NCI-H2081 treated with DMSO at 0.1 percent for 48 hours (cell line): Measurements from ENCODE around the gene PHLDB2.
"Not testable (repeated sequence)": the region's sequence is repeated elsewhere in the genome, so short reads cannot be mapped to it uniquely, and the experiment has no call there.

Experiments
- DNase-seq: peaks from one replicate; lab custom pipeline; 2025; lab: John Stamatoyannopoulos, UW

PHLDB2 gene

DNA sequence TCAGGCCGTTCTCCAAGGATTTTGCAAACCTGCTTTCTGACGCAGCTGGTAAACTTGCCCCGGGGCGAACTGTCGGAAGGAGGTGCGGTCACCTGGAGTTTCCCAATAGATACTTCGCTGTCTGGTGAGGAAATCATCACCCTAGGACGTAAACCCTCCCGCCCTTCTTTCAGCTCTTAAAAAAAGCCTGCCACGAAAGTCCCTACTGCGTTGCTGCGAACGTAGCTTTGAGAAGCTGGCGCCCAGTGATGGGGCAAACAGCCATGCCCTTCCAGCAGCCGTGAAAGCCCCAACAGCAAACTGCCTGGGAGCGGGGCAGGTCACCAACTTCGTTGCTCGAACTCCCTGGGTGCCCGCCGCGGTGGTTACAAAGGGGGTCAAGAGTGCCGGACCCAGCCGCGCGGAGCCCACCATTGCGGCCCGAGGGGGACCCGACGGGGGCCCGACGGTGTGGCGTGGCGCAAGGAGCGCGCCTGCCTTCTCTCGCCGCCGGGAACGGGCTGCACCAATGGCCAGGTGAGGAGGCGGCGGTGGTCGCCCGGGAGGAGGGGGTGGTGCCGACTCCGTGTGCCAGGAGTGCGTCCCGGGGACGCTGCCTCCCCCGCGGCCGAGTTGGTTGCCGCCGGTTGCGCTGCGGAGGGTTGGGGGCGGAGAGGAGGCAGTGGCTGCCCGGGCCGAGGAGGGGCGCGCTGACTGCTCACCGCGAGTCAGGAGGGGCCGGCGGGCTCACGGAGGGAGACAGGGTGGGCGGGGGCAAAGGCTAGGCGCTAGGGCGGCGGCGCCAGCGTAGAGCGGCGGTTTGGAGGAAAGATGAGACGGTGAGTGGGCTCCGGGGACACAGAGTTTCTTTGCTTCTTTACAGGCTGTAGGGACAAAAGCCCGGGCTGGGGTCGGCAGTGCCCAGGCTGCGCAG is at the start of gene PHLDB2:
PHLDB2 (plus strand) TSS at position 205 of the 913 bp plus-strand sequence. CDS start 24,813 bp downstream, outside the sequence.
- DNase-seq = no peak

DNA sequence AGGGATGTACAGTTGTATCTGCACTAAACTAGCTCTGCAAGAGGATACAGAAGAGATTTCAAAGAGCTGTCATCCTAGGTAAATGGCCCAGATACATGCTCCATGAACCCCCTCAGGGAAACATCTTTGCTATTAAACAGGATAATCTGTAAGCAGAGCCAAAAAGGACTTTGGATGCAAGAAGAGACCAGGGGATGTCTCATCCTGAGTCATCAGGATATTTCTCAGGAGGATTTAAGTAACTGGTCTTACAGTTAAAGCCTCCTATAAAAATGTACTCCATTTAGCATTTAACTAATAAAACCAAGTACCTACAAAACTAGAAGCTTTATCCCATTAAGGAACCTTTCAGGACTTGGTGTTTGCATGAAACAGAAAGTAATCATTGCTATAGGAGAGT is 48.2 kb upstream of the PHLDB2 start:
- no peak for DNase-seq

DNA sequence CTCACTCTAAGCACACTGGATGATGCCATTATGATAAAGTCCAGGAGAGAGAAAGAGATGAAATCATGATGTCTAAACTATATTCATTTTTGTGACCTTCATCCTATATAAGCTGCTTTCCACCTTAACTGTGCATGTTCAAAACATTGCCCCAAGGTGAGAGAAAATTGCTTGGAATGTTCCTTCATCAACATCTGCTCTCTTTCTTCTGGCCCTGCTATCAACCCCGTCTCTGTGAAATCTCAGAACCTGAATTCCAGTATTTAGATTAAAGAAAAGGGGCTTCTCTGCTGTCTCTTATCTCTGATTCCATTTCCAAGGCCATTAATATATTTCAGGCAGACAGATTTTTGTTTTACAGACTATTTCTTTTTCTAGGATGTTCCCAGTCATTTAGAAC is 47.3 kb upstream of the PHLDB2 start:
- DNase-seq = no peak

DNA sequence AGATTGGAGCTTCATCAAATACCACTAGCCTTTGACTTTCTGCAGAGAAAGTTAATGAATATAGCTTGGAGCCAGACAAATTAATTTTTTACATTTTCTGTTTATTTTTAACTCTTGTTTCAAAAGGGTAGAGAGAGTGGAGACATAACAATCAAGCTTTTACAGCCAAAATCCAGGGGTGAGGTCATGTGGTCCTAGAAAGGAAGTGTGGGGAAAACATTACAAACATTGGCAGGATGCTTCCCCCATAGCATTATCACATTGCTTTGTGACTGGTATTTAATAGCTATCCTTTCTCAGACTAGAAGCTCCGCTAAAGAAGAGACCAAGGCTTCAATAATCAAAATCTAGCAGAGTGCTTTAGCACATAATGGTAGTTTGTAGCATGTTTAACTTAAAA is 46.4 kb upstream of the PHLDB2 start:
- no peak for DNase-seq

DNA sequence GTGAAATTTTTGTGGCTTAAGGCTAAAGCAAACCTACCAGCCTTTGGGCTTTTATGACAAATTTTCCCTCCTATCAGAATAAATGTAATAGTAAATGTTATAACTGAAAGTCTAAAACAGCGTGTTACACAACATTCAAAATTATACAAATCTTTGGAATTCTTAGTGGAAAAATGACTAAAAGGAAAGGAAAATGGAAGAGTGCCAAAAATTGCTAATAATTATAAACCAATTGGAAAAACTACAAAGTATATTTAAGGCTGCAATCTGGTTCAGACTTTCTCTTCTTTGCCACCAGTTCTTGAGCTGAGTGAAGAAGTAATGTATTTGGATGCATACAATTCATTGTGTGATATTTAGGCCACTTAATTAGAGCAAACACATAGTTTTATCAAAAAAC is 45.6 kb upstream of the PHLDB2 start:
- DNase-seq = no peak

DNA sequence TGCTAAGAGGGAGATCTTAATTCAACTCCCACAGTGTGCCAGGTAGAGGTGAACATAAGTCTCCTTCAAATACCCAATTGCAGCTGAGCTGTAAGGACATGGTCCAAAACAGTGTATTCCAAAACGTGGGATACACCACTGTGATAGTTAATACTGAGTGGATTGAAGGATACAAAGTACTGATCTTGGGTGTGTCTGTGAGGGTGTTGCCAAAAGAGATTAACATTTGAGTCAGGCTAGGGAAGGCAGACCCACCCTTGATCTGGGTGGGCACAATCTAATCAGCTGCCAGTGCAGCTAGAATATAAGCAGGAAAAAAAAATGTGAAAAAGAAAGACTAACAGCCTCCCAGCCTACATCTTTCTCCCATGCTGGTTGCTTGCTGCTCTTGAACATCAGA is 45.1 kb upstream of the PHLDB2 start:
- no peak for DNase-seq

DNA sequence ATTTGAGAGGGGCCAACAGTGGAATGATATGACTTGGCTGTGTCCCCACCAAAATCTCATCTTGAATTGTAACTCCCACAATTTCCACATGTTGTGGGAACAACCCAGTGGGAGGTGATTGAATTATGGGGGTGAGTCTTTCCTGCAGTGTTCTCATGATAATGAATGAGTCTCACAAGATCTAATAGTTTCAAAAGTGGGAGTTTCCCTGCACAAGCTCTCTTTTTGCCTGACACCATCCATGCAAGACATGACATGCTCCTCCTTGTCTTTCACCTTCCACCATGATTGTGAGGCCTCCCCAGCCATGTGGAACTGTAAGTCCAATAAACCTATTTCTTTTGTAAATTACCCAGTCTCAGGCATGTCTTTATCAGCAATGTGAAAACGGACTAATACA is 42.3 kb upstream of the PHLDB2 start:
- not testable (repeated sequence) for DNase-seq

DNA sequence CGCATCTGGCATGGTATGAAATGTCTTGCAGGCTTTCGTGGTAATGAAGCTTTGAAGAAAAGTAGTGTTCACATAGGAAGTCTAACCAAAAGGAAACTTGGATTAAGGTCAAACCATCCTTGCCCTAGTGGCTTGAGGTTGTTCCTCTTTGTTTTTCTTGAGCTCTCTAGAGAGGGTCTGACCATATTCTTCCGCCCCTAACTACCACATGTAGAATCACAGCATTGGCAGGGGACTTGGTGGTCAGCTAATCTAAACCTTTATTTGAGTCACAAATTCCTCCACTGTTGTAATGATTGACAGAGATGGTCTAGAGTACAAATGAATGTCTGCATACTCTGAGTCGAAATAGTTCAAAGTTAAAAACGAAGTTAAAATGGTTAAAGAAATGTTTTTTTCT is 39.1 kb upstream of the PHLDB2 start:
- DNase-seq = no peak

DNA sequence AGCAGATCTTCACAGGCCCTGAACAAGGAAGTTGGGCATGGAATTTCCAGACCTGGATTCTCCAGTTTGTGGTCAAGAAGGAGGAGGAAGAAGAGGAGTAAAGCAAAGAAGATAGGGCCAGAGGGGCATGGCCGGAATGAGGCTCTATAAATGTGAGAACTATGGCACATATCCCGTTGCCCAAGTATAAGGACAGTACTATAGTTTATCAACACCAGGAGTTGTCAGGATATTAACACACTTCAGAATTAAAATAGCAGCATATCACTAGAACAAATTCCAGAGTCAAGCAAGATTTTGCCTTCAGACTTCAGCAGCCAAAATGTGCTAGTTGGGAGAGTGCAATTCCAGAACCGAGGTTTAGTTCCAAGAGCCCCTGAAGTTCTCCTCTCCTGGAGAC is 38.4 kb upstream of the PHLDB2 start:
- DNase-seq = no peak

DNA sequence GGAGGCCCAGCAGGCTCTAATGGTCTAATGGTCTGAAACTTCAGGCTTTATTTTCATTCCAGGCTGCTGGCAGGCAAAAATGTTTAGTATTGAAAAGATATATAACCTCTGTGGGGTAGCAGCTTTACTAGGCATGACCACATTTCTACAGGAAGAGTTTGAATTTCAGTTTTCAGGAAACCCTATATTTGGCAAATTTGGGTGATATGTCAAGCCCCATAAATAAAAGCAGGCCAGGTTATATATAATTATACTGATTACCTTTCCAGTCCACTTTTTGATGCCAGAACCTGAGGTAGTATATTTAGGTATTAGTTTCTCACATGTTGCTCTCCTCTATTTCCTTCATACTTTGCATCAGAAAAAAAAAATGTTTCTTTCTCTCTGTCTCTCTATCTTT is 37.2 kb upstream of the PHLDB2 start:
- no peak for DNase-seq

DNA sequence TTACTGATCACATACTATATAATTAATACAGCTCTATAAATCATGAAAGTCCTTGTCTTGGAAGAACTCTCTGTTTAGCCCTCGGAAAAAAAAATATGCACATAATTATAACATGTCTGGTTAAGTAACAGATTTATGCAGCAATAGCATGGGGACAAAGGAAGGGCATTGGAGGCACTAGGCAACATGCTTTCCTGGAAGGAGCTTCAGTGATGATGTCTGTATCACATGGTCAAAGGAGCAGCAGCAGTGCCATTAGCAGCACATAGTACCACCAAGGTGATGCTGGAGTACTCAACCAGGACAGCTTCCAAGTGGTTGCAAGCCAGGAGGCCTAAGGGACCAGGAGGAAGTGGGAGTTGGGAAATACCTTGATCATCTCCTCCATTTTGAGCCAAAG is 36.3 kb upstream of the PHLDB2 start:
- DNase-seq = no peak

DNA sequence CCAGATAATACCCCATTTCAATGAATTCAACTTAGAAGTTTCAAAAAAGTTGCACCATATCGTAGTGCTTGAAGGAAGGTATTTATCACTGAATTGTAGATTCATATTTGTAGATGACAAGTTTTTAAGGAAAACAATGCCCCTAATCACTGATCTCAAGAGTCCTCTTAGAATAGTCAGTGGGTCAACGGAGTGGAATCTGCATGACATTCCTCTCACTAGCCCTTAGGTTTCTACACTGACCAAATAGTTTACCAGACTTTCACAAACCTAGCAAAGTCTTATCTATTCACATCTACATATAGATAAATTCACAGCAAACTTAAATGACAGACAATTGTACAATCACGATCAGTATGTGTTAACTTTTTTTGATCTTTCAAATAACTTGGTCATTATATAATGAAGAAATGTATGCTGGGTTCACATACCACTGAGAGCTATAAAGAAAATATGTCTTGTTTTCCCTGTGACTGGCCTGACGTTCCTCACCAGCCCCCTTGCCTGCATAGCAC is 35.7 kb upstream of the PHLDB2 start:
- DNase-seq = no peak

DNA sequence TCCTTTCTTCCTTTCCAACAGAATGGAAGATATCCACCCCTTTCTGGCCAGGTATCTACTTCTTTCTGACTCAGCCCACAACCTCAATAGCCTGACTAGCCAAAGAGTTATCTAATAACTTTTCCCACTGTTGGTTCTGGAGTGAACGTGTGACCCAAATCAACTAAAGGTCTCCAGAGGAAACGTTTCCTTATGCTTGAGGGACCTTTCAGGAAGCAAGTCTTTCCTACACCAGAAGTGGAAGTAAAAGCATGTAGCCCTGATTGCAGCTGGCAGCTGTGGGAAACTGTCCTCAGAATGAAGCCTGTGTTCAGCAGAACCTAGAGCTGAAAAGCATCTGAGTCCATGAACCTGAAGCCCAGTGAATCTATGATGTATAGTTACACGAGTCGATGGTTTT is 34.7 kb upstream of the PHLDB2 start:
- DNase-seq = no peak

DNA sequence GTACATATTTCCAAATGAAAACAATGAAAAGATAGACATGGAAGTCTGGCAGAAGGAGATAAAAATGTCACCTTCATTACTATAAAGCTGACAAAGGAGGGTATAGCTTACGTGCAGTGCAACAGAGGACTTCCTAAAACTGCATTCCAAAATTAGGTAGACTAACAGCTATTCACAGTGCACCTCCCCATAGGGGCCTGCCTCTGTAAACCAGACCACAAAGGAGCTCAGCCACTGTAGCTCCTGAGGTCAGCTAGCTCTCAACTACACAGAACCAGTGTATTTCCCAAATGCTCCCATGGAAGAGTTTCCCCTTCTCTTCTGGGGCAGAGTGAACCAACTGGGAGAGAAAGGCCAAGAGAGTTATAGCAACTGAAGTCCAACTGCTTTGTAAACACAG is 31.2 kb upstream of the PHLDB2 start:
- no peak for DNase-seq

DNA sequence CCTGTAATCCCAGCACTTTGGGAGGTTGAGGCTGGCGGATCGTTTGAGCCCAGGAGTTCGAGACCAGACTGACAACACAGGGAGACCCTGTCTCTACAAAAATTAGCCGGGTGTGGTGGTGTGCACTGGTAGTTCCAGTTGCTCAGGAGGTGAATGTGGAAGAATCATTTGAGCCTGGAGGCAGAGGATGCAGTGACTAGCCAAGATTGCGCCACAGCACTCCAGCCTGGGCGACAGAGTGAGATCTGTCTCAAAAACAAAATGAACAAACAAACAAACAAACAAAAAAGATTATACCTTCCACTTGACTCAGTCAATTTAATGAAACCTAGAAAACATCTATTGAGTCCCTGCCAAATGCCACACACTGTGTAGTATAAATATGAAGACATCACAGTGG is 30.5 kb upstream of the PHLDB2 start:
- no peak for DNase-seq

DNA sequence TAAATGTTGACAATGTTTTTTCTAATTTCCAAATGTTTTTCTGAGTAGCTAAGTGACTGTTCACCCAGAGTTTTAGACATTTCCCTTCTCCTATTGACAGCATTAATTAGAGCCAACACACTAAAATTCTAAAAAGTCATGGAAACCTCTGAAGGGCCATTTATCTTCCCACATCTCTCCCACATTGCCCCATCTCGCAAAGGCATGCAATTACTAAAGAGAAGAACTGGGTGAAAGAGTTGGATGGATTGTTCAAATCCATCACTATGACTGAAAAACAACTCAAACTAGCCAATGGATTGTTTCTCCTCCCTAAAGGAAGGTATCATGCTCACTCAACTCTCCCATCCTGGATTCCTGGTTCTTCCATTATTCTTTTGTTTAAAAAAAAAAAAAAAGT is 30.0 kb upstream of the PHLDB2 start:
- no peak for DNase-seq

DNA sequence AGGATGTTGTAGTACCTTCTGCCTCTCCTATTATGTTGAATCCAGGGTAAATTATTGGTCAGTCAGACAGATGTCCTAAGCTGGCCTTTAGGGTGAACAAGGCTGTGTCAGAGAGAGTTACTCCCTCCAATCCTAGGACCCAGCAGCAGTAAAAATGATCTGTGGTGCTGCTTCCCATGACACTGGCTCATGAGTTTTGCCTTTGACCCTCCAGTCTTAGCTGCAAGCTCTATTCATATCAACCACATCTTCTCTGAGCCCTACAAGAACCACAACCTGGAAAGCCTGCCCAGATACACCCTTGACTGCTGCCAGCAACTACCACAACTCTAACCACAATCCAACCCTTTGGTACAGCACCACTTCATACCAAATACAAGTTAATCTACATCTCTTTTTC is 27.2 kb upstream of the PHLDB2 start:
- no peak for DNase-seq

DNA sequence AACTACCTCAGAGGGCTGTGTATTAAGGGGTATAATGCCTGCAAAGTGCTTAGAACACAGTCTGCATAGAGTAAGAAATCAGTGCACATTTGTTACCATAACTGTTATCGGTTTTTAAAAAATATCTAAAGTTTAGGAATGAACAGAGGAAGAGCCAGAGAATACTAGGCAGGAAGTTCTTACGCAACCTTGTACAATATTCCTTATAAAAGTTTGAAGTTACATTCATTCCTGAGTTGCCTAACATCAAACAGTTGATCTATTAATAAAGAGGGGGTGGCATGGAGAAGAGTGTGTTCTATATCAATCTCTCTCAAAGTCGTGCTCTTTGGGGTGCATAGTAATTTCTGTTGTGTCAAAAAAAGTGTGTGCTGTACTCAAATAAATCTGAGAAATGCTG is 22.0 kb upstream of the PHLDB2 start:
- DNase-seq = no peak

DNA sequence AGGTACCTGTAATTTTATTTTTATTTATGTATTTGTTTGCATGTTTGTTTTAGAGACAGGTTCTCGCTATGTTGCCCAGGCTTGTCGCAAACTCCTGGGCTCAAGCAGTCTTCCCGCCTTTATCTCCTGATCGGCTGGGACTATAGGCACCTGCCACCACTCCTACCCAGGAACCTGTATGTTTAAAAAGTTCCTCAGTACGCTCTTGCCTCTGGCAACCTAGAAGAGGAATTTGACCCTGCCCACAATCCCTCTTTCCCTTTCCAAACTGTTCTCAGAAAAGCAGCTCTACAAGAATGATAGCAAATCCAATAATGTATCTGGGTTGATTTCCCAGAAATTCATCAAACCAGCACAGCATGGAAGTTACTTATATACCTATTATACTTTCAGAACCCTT is 20.9 kb upstream of the PHLDB2 start:
- no peak for DNase-seq

DNA sequence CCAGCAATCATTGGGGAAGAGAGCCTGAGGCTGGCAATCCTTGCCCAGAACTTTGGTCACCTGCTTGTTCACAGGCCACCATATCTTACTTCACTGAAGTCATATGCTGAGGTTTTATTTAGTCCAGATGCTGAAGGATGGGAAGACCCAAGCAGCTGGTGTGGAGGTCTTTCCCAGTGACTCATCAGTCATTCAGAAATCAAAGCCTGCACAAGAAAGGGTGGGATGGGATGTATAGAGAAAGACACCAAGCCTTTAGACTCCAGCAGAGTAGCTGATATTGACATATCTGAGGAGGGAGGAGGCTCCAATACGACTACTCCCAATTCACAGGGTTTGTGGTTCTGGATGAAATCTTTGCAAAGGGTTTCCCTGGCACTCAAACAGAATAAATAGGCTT is 13.0 kb upstream of the PHLDB2 start:
- no peak for DNase-seq

DNA sequence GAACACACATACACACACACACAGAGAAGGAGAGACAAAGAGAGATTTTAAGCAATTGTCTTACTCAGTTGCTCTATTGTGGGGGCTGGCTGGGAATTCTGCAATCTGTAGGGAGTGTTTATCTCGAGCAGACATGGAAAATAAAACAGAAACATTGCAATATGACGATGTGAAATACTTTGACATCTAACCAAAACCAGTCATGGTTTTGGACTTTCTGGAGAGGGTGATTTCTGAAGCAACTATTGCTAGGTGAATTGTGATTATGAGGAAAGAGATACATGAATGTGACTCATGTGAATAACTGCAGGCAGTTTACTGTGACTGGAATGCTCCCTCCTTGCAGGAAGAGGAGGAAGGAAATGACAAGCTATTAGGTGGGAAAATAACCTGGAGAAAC is 12.3 kb upstream of the PHLDB2 start:
- DNase-seq = no peak

DNA sequence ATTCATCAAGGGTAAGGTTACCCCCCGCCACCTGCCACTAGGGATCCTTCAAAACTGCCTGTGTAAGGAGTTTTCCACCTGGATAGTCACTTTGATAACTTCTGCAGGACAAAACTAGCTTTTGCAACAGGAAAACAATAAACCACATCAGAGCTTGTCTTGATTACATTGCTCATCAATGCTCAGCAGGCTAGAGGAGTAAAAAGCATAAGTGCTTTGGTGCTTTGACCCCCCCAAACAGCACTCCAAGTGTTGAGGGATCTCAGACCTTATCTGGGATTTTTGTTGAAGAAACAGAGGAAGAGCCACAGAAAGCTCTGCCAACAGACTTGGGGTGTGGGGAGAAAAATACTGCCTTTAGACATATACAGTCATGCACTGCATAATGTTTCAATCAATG is 10.8 kb upstream of the PHLDB2 start:
- DNase-seq = no peak

DNA sequence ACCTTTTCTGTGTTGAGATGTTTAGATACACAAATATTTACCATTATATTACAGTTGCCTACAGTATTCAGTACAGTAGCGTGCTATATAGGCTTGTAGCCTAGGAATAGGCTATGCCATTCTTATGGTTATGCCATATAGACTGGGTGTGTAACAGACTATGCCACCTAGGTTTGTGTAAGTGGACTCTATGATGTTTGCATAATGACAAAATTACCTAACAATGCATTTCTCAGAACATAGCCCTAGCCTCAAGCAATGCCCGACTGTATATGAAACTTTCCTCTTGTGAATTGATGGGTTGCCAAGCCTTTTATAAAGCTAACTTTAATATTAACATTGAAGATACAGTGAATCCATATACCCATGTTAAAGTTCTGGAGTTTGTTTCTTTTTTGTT is 10.3 kb upstream of the PHLDB2 start:
- no peak for DNase-seq

DNA sequence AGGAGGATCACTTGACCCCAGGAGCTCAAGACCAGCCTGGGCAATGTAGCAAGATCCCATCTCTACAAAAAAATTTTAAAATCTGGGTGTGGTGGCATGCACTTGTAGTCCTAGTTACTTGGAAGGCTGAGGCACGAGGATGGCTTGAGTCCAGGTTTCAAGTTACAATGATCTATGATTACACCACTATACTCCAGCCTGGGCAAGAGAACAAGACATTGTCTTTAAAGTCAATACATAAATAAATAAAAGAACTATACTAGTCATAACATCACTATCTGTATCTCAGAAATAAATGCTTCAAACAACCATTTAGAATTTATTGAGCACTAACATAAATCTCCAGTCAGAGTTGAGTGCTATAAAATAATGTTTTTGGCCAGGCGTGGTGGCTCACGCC is 8.5 kb upstream of the PHLDB2 start:
- DNase-seq = no peak
